CD14-positive monocyte (primary cell): ENCODE results near the gene AP1B1. TPM values are rescaled to one million over a fixed set of nuclear protein-coding genes. Genes with fewer than 3 reads are reported as not detected.

Experiments
- DNase-seq, 3 donors: peaks; one replicate each; pipeline ENCODE4 v3.0.0-alpha.2; 2011 to 2022
- H2AFZ ChIP-seq: 2 replicates; pipeline ENCODE4 v1.6.0; 2012; ENCODE audit warnings: mild to moderate bottlenecking, low read depth, low read length, inconsistent platforms; ENCODE audit not compliant: insufficient read depth, poor library complexity, severe bottlenecking
- H3K27ac ChIP-seq, 2 donors: 1 replicate in 1 of 2; 2 replicates in 1 of 2; pipeline ENCODE4 v1.5.1; 2012 to 2013; ENCODE audit warnings: low read length in 2 of 2, control low read depth in 1 of 2, inconsistent platforms in 1 of 2, low read depth in 1 of 2, mild to moderate bottlenecking in 1 of 2
- H3K27me3 ChIP-seq, 2 donors: one replicate each; pipeline versions ENCODE4 v1.6.0 to v1.6.1; 2011 to 2013; ENCODE audit warnings: low read length in 2 of 2; ENCODE audit not compliant: control insufficient read depth in 2 of 2, insufficient read depth in 2 of 2
- H3K36me3 ChIP-seq, 2 donors: replicated peaks in 1 of 2; 1 replicate in 1 of 2; 2 replicates in 1 of 2; pipeline versions ENCODE4 v1.5.1 to v1.6.1; 2012 to 2013; ENCODE audit warnings: low read length in 2 of 2, control low read depth in 1 of 2, inconsistent platforms in 1 of 2, mild to moderate bottlenecking in 1 of 2; ENCODE audit not compliant: insufficient read depth in 2 of 2, control insufficient read depth in 1 of 2
- H3K4me1 ChIP-seq, 2 donors: 1 replicate in 1 of 2; 2 replicates in 1 of 2; pipeline versions ENCODE4 v1.5.1 to v1.6.1; 2012 to 2013; ENCODE audit warnings: low read length in 2 of 2, control low read depth in 1 of 2, inconsistent platforms in 1 of 2, mild to moderate bottlenecking in 1 of 2, moderate library complexity in 1 of 2; ENCODE audit not compliant: insufficient read depth in 2 of 2, control insufficient read depth in 1 of 2
- H3K4me2 ChIP-seq: replicated peaks from 2 replicates; pipeline ENCODE3; 2012; ENCODE audit warnings: low read length, moderate library complexity, mild to moderate bottlenecking; ENCODE audit not compliant: poor library complexity, severe bottlenecking; ENCODE audit errors: extremely low read depth
- H3K4me3 ChIP-seq, 3 experiments: fragments of 200-600 bp in 1 of 3; sonication (generic) in 1 of 3; replicated peaks in 1 of 3; 1 replicate in 2 of 3; 2 replicates in 1 of 3; pipeline ENCODE4 v1.5.1; 2011 to 2013; ENCODE audit warnings: low read length in 3 of 3, mild to moderate bottlenecking in 3 of 3, control low read depth in 2 of 3, low read depth in 2 of 3, inconsistent platforms in 1 of 3, moderate library complexity in 1 of 3
- H3K79me2 ChIP-seq: 2 replicates; pipeline ENCODE4 v1.6.0; 2012; ENCODE audit warnings: mild to moderate bottlenecking, control low read depth, inconsistent platforms, low read length, moderate library complexity; ENCODE audit not compliant: insufficient read depth
- H3K9ac ChIP-seq: 2 replicates; pipeline ENCODE4 v1.6.0; 2017; ENCODE audit warnings: low read length, mild to moderate bottlenecking; ENCODE audit not compliant: insufficient read depth, poor library complexity, severe bottlenecking
- H3K9me3 ChIP-seq, 2 donors: replicated peaks in 1 of 2; 1 replicate in 1 of 2; 2 replicates in 1 of 2; pipeline versions ENCODE4 v1.5.1 to v1.6.1; 2012 to 2013; ENCODE audit warnings: low read length in 2 of 2, control low read depth in 1 of 2; ENCODE audit not compliant: control insufficient read depth in 1 of 2, insufficient read depth in 1 of 2
- H4K20me1 ChIP-seq: 2 replicates; pipeline ENCODE4 v1.6.0; 2012; ENCODE audit warnings: mild to moderate bottlenecking, low read length, control low read depth, moderate library complexity; ENCODE audit not compliant: insufficient read depth
- H3K27ac Mint-ChIP-seq, 7 donors: one replicate each; pipeline ENCODE4 v1.8.0; 2020; ENCODE audit warnings: mild to moderate bottlenecking in 7 of 7, mixed read lengths in 7 of 7, moderate library complexity in 6 of 7, inconsistent platforms in 2 of 7
- H3K27me3 Mint-ChIP-seq, 3 donors: one replicate each; pipeline ENCODE4 v1.8.0; 2021 to 2022; ENCODE audit warnings: low read depth in 3 of 3, mild to moderate bottlenecking in 3 of 3, mixed read lengths in 3 of 3, moderate library complexity in 3 of 3, inconsistent platforms in 1 of 3
- H3K36me3 Mint-ChIP-seq, 2 donors: one replicate each; pipeline ENCODE4 v1.8.0; 2020; ENCODE audit warnings: mixed read lengths in 2 of 2, inconsistent platforms in 1 of 2, mild to moderate bottlenecking in 1 of 2
- H3K4me1 Mint-ChIP-seq: one replicate; pipeline ENCODE4 v1.8.0; 2020; ENCODE audit warnings: mild to moderate bottlenecking, mixed read lengths
- H3K4me3 Mint-ChIP-seq, 2 donors: one replicate each; pipeline ENCODE4 v1.8.0; 2020; ENCODE audit warnings: mild to moderate bottlenecking in 2 of 2, mixed read lengths in 2 of 2, moderate library complexity in 1 of 2
- H3K9me3 Mint-ChIP-seq, 7 donors: one replicate each; pipeline ENCODE4 v1.8.0; 2020 to 2022; ENCODE audit warnings: mixed read lengths in 7 of 7, mild to moderate bottlenecking in 6 of 7, moderate library complexity in 6 of 7, inconsistent platforms in 2 of 7
- WGBS: methylation state at CpG from one replicate; pipeline ENCODE4 v1.1.5; 2013; ENCODE audit warnings: missing lambda C conversion rate; ENCODE audit not compliant: insufficient coverage; 5-methylcytosine and 5-hydroxymethylcytosine counted together
- intact Hi-C, 2 donors: fragments of 100-400 bp; cut with micrococcal nuclease; formaldehyde crosslinking; loops; one replicate each; pipeline versions ENCODE4 v1.15.0 to v1.15.1; 2023
- polyA plus RNA-seq, 3 donors: library from polyadenylated mRNA; depleted of rRNA in 1 of 3; unstranded in 2 of 3; stranded (reverse) in 1 of 3; fragments of 300-500 nt in 2 of 3; fragments of >200 nt in 1 of 3; fragmentation: Illumina TruSeq in 2 of 3; gene quantifications; 1 replicate in 2 of 3; 2 replicates in 1 of 3; pipeline ENCODE4 v1.2.3, GENCODE V29; 2012 to 2021
- TF ChIP-seq, protein P1 (sequence below): fragments of 200-600 bp; IDR thresholded peaks from one replicate; pipeline ENCODE4 v1.8.0; 2022; ENCODE audit warnings: antibody characterized with exemption, mild to moderate bottlenecking

AP1B1 gene
- polyA plus RNA-seq, 3 donors = 29.0 to 102 (median 40.3) TPM

DNA sequence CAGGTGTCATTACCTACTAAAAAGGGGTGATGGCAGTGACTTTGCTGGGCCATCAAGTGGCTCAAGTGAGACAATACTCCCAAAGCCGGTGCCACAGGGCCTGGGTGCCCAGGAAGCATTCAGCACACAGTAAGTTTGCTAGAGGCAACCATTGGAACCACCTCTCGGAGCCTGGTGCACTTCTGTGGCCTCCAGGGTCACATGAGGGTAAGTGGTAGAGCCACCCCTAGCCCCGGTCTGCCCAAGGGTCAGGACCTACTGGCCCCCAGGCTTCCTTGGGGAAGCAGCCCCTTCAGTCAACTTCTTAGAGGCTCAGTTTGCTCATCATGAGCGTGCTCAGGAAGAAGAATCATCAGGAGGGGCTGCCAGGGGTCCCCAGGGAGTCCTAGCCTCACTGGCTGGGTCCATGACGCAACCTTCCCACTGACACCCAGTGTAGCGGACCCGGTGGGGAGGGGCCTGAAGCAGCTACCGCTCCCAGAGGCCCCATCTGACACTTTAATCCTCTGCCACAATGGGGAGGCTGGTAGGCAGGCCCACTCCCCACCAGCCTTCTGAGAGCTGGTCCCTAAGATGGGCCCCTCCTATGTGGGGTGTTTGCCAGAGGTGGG, 55.4 kb downstream of the AP1B1 start:
- 82% methylated on average over 7 of the region's 8 CpGs for WGBS
- peaks cover 99 to 100% of the 10 kb centered on the region in 2 donors for H3K36me3 ChIP-seq

DNA sequence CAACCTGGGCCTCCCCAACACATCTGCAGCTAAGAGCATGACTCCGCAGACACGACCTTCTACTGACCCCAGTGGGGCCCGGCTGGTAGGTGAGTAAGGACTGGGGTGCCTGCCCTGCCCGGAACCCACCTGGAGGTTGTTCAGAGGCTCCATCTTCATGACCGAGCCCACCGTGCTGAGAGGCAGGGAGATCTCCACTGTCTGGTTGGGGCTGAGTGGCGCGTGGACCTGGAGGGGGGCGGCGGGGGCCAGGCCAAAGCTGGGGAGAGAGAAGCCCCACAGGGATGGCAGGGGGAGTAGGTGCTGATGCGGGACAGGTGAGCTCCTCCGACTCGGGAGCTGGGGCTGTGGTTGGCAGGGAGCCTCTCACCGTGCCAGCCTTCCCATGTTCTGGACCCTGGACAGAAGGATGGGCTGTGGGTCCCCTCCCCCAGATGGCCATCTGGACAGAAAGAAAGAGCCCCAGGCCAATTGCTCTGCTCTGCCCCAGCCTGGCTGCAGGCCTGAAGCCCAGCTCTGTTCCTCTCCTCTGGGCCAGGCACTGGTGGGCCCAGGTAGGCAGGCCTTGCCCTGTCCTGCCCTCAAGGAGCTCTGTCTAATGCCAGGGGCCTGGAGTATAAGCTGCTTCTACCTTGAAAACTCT, 56.6 kb downstream of the AP1B1 start:
- no peak overlapping the region for H3K9ac ChIP-seq
- no peaks in the 10 kb centered on the region for H3K79me2 ChIP-seq
- TF ChIP-seq, protein P1, sequence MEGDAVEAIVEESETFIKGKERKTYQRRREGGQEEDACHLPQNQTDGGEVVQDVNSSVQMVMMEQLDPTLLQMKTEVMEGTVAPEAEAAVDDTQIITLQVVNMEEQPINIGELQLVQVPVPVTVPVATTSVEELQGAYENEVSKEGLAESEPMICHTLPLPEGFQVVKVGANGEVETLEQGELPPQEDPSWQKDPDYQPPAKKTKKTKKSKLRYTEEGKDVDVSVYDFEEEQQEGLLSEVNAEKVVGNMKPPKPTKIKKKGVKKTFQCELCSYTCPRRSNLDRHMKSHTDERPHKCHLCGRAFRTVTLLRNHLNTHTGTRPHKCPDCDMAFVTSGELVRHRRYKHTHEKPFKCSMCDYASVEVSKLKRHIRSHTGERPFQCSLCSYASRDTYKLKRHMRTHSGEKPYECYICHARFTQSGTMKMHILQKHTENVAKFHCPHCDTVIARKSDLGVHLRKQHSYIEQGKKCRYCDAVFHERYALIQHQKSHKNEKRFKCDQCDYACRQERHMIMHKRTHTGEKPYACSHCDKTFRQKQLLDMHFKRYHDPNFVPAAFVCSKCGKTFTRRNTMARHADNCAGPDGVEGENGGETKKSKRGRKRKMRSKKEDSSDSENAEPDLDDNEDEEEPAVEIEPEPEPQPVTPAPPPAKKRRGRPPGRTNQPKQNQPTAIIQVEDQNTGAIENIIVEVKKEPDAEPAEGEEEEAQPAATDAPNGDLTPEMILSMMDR = no peak
- no peaks in the 10 kb centered on the region for H3K4me1 ChIP-seq
- Mint-ChIP-seq H3K27me3 (peaks cover 0 to 2% (median 0%) of the 10 kb centered on the region in 3 donors), H3K4me1 (no peaks in the 10 kb centered on the region), H3K4me3 (no peak overlapping the region), H3K9me3 (no peaks in the 10 kb centered on the region), H3K36me3 (peaks cover 74 to 95% of the 10 kb centered on the region in 2 donors), H3K27ac (peak overlapping the region in 1 of 7 donors; percentile 32)
- intact Hi-C loops = no loop called here
- H3K27ac ChIP-seq = no peak overlapping the region
- WGBS = 88% methylated on average over 14 of the region's 14 CpGs
- no peak overlapping the region for H3K4me3 ChIP-seq
- peaks cover 53% of the 10 kb centered on the region for H4K20me1 ChIP-seq
- H2AFZ ChIP-seq = no peak overlapping the region
- H3K9me3 ChIP-seq = no peaks in the 10 kb centered on the region
- H3K27me3 ChIP-seq = no peaks in the 10 kb centered on the region
- peaks cover 99 to 100% of the 10 kb centered on the region in 2 donors for H3K36me3 ChIP-seq
- no peak for DNase-seq
- H3K4me2 ChIP-seq = no peak overlapping the region

More for the DNA sequence above, 55.4 kb downstream of the AP1B1 start:
- TF ChIP-seq, protein P1 = no peak
- Histone ChIP-seq H3K27ac (no peak overlapping the region), H3K9ac (no peak overlapping the region), H4K20me1 (peaks cover 60% of the 10 kb centered on the region), H3K9me3 (no peaks in the 10 kb centered on the region), H3K4me2 (no peak overlapping the region), H3K4me3 (no peak overlapping the region), H3K27me3 (no peaks in the 10 kb centered on the region), H3K79me2 (no peaks in the 10 kb centered on the region), H2AFZ (no peak overlapping the region), H3K4me1 (no peaks in the 10 kb centered on the region)
- Mint-ChIP-seq H3K27me3 (peaks cover 0 to 2% (median 0%) of the 10 kb centered on the region in 3 donors), H3K4me1 (no peaks in the 10 kb centered on the region), H3K36me3 (peaks cover 78 to 96% of the 10 kb centered on the region in 2 donors), H3K27ac (peak overlapping the region in 3 of 7 donors; percentile 22 to 54 (median 45)), H3K9me3 (no peaks in the 10 kb centered on the region), H3K4me3 (no peak overlapping the region)
- intact Hi-C loops = no loop called here
- no peak for DNase-seq
